Liver (tissue), 3 donors: Measurements from ENCODE around the gene WNT11.

Source experiments
- CTCF ChIP-seq: fragments of 150-350 bp; IDR thresholded peaks from 2 replicates; pipeline ENCODE4 v1.5.1; 2017; ENCODE audit warnings: improper control_type of control experiment, low read depth, low read length; ENCODE audit not compliant: missing input control
- EGR1 ChIP-seq, 2 donors: IDR thresholded peaks; 2 replicates each; pipeline ENCODE4 v1.6.1; 2016 to 2018; ENCODE audit warnings: antibody characterized with exemption in 2 of 2, low read depth in 2 of 2
- GABPA ChIP-seq, 2 donors: IDR thresholded peaks in 1 of 2; conservative IDR thresholded peaks in 1 of 2; 2 replicates each; pipeline ENCODE4 v1.6.1; 2016; ENCODE audit warnings: antibody characterized with exemption in 2 of 2, mild to moderate bottlenecking in 1 of 2, moderate library complexity in 1 of 2
- RAD21 ChIP-seq, 2 donors: IDR thresholded peaks; 2 replicates each; pipeline ENCODE4 v1.6.1; 2016; ENCODE audit warnings: antibody characterized with exemption in 2 of 2, mild to moderate bottlenecking in 2 of 2
- REST ChIP-seq: IDR thresholded peaks from 2 replicates; pipeline ENCODE4 v1.6.1; 2016; ENCODE audit warnings: antibody characterized with exemption, mild to moderate bottlenecking
- RXRA ChIP-seq, 2 donors: IDR thresholded peaks; 2 replicates each; pipeline ENCODE4 v1.6.1; 2017 to 2018; ENCODE audit warnings: antibody characterized with exemption in 2 of 2, mild to moderate bottlenecking in 1 of 2
- TAF1 ChIP-seq: conservative IDR thresholded peaks from 2 replicates; pipeline ENCODE4 v1.6.1; 2016; ENCODE audit warnings: antibody characterized with exemption, mild to moderate bottlenecking
- donor health status: healthy.
- donor health status: healthy.

DNA sequence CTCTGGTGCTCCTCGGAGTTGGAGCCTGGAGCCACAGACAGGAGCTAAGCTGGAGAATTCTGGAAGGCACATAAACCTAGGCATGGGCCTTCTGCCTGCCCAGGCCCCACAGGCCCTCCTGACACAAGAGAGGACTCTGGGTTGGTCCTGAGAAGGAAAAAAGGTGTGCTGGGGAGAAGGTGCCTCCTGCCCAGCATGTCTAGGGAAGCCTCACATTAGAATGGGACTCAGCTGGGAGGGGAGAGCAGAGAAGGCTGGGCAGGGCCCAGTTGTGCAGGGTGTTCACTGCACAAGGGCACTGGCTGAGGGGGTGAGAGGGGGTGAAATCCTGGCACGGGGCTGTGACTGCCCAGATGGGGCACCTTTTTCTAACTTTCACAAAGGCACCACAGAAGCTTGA, 39.4 kb upstream of the WNT11 start:
- TF ChIP-seq CTCF, result no peak
- TF ChIP-seq RAD21 (IDR thresholded peaks at IDR 0.05), result no peak
- TF ChIP-seq RXRA (IDR thresholded peaks at IDR 0.05), result no peak
- TF ChIP-seq GABPA (IDR thresholded peaks at IDR 0.05 in 1 of 2, conservative IDR thresholded peaks at IDR 0.05 in 1 of 2), result no peak
- TF ChIP-seq REST, result no peak
- no peak for TF ChIP-seq EGR1 (IDR thresholded peaks at IDR 0.05; ENCODE audit: low read depth in 2 of 2)
- no peak for TF ChIP-seq TAF1
